GM18867 (cell line): ENCODE measurements around the gene CLPSL2.
"Not testable (repeated sequence)": the region's sequence is repeated elsewhere in the genome, so short reads cannot be mapped to it uniquely, and the experiment has no call there.

Experiments used
- ATAC-seq: cut with Tn5 transposase; IDR thresholded peaks from one replicate; pipeline ENCODE4 v1.9.1; 2021; ENCODE audit warnings: mild to moderate bottlenecking, moderate library complexity; ENCODE audit not compliant: unreplicated experiment

CLPSL2 gene, protein sequence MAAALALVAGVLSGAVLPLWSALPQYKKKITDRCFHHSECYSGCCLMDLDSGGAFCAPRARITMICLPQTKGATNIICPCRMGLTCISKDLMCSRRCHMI

DNA sequence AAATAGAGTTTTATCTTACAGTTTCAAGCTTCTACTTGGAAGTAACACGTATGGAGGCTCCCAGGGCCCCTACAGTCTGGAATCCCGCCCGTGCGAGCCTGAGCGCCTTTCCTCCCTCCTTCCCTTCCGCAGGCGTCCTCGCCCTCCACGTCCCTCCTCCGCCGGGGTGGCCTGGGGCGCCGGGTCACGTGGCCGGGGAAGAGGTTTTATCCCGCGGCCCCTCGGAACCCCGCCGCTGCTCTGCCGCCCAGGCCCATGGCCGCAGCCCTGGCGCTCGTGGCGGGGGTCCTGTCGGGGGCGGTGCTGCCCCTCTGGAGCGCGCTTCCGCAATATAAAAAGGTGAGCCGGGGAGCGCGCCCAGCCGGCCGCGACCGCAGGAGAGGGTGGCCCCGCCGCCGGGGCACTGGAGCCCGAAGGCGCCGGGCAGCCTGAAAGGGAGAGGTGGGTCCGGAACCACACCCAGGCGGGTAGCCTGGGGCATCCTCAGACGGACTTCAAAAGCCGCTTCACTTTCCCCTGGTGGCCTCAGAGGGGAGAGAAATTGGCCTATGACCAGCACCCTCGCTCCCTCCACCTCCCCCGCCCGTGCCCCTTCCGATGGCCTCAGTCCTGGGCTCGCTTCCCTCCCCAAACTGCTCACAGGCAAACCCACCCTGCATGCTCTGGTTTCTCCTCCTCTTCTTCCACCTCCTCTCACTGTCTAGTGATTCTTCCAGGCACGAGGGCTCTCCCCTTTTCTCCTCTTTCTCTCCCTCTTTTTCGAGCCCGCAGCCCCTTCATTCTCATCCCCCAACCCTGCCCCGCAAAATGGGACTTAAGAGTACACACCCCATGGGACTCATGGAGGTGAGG, at the start of gene CLPSL2:
TSS of gene CLPSL2 (plus strand) at position 235 of the 852 bp plus-strand sequence. CDS start at position 256, 21 bp downstream.
- ATAC-seq = no peak

DNA sequence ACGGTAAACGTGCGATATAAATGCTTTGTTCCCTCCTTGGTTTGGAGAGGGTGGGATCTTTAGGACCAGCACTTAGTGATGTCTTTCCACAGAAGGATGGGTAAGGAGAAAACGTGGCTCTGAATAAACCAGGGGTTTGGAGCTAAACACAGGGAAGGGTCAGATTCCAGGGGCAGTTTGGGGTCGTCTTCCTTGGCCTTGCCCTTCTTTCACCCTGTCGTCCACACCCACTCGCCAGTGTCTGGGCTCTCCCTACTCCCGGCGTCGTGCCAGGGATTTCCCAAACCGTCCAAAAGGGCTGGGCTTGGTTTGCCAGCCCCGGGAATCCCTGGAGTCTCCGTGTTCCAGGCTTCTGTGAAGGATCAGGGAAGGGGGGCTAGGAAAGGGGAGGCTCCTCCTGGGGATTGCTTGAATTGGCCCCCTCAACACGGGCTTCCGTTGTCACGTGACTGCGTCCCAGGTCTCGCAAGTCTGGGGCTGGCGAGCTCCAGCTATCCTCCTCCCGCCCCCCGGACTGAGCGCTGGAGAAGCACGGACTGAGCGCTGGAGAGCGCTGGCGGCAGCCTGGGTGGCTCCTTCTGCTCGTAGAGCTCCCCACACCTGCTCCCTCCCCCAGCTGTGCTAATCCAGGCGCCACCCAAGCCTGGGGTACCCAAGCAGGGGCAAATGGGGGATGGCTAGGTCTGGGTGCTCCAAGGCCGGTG, 49.0 kb upstream of the CLPSL2 start:
- ATAC-seq = peak; percentile 12

- peak; percentile 43 for ATAC-seq
Measured at GRCh38 chr6:35727935-35728682, 48.3 kb upstream of the CLPSL2 start.

DNA sequence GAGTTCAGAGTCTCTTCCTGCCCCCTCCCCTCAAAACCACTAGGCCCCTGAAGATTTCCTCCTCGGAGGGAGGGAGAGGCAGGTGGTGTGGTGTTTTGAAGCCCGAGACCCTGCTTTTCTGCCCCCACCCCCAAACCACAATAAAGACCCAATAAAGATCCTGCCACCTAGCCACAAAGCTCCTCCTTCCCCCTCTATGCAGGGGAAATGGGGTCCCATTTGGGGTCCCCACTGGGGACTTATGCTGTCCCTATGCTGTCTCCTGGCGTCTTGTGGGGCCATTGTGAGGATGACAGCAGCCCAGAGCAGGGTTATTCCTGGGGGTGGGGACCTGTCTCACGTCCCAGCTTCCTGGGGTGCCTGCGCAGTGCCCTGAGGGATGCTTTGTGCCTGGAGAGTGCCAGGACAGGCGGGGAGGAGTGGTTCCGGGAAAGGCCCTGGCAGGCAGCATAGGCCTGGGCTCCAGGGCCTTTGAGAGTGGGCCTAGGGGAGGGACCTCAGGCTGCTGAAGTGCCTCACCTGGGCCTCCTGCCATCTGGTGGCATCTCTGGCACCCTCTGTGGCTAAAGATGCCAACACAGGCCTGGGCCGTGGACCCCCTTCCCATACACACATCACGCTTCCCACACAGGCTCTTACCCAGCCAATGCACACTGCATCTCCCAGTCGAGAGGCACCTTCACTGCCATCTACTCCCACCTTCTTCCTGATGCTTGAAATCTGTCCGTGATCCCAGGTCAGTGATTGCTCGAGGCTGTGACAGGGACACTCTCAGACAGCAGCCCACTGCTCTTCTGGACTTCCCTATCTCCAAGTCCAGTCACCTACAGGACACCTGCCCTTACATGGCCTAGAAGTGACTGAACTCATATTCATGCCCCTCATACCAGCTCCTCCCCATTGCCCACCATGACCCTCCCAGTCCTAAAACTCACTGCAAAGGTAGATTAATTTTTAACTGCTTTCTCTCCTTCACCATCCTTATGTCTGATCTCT, 47.4 kb upstream of the CLPSL2 start:
- ATAC-seq = no peak

DNA sequence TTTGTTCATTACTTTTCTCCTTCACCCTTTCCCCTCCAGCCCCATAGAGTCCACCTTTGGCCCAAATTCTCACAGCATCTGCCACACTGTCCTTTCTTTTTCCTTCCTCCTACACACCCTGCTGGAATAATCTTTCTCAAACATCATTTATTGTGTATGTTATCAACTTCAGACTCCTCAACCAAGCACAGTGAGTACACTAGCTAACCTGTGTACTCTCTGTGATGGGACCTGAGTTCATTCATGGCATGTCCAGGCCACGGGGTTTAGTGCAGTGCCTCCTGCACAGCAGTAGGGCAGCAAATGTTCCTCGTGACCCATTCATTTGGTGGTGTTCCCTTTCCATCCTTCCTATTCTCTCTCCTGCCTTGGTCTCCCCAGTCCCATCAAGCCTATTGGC, 46.7 kb upstream of the CLPSL2 start:
- ATAC-seq = no peak

- no peak for ATAC-seq
Measured at GRCh38 chr6:35730745-35731413, 45.5 kb upstream of the CLPSL2 start.

- ATAC-seq = peak; percentile 52
Measured at GRCh38 chr6:35731414-35731735, 45.0 kb upstream of the CLPSL2 start.

DNA sequence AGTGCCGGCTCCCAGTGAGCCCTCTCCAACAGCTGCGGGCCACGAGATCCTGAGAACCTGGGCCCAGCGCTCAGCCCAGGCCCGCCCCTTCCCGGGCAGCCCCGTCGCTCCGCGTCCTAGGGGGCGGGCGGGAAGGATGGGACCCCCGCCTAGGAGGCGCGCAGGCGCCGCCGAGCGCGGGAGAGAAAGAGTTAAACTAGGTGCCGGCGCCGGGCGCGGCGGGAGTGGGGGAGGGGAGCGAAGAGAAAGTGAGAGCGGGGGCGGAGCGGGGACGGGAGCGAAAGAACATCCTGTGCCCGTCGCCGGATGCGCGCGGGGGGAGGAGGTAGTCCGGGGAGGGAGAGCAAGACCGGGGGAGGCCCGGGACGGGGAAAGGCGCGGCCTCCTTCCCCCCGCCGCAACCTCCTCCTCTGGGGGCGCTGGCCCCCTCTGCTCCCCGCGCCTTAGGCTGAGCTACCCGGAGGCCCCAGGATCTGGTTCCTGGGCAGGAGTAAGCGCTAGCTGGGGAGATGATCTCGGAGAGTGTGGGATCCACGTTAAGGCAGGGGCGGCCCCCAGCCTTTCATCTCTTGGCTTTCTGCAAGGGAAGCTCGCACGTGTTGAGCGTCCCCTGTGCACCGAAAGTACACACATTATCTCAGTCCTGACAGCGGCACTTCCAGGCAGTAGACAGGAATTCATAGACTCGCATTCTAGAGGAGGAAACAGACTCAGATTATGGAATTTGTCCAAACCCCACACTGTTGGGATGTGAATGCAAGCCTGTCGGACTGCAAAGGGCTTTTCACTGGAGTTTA, 44.5 kb upstream of the CLPSL2 start:
- ATAC-seq = peak; percentile 53

DNA sequence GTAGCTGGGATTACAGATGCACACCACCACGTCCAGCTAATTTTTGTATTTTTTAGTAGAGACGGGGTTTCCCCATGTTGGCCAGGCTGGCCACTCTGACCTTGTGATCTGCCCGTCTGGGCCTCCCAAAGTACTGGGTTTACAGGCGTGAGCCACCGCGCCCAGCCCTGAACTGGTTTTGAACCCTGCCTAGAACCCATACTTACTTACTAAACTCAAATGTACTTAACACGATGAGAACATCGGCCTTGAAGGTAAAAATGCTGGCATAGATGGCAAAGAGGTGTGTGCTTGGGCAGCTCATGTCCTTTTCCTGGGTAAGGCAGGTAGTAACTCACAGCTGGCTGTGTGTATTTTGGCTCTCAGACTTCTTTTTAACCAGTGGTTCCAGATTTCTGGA, 42.8 kb upstream of the CLPSL2 start:
- ATAC-seq = no peak

GRCh38 chr6:35734319-35734718, 42.1 kb upstream of the CLPSL2 start:
- ATAC-seq = not testable (repeated sequence)

DNA sequence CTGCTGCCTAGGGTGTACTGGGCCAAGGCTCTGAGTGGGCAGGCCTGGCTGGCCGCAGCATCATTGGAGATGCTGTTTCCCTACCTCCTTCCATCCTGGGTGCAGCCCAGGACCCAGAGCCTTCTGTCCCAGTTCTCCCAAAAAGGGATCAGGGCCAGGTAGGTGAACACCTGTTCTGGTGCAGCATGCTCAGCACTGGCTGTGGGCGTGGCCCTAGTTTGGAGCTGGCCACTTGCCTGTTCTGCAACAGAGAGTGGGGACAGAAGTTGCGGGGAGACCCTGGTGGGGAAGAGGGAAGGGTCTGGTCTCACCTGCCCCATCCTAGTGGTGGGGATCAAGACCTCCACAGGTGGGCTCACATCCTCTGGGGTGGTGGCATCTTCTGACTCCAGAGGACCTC, 40.9 kb upstream of the CLPSL2 start:
- ATAC-seq = no peak

- ATAC-seq = peak; percentile 28
Measured at GRCh38 chr6:35736253-35736894, 40.0 kb upstream of the CLPSL2 start.

DNA sequence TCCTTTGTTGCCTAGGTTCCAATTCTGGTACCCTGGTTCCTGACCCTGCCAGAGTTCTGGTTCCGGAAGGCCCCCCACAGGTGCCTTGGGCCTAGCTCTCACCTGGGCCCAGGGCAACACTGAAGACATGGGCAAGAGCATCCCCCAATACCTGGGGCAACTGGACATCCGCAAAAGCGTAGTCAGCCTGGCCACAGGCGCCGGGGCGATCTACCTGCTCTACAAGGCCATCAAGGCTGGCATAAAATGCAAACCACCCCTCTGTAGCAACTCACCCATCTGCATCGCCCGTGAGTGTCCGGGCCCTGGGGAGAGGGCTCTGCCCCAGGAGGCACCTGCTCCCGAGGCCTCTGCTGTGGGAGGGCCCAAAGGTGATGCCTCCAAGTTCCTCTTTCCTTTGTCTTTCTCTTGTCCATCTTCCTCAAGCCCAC, 39.4 kb upstream of the CLPSL2 start, which contains the start of gene ARMC12:
TSS of gene ARMC12 (plus strand) at position 51 of the 431 bp plus-strand sequence. CDS start at position 128, 77 bp downstream.
- ATAC-seq = no peak

DNA sequence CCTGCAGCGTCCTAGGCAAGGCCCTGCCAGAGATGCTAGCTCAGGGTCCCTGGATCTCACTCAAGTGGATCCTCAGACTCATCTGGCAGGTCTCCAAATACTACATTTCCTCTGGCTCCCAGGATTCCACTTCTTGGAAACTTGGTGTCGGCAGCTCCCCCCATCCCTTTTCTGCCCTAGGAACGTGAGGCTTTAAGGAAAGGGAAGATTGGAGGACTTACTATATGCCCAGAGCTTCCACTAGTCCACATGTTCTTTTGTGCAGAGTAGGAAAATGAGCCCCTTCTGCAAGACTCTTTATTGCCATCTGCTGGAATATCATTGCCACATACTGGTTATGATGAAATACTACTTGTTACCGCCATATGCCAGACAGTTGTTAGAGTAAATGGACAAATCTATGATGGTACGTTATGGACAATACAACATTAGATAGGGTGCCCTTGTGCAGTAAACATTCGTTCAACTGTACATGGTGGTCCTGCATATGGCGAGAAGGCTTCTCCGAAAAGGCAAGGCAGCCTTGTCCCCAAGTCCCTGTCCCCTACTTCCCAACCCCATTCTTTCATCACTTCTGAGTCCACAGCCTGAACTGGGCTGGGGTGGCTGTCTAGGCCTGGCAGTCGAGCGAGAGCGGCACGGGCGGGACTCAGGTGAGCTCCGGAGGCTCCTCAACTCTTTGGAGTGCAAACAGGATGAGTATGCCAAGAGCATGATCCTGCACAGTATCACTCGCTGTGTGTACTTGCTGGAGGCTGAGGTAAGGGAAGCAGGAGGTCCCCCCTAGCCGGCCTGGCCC, 38.8 kb upstream of the CLPSL2 start:
- ATAC-seq = no peak

- no peak for ATAC-seq
Measured at GRCh38 chr6:35739645-35740524, 36.5 kb upstream of the CLPSL2 start.

DNA sequence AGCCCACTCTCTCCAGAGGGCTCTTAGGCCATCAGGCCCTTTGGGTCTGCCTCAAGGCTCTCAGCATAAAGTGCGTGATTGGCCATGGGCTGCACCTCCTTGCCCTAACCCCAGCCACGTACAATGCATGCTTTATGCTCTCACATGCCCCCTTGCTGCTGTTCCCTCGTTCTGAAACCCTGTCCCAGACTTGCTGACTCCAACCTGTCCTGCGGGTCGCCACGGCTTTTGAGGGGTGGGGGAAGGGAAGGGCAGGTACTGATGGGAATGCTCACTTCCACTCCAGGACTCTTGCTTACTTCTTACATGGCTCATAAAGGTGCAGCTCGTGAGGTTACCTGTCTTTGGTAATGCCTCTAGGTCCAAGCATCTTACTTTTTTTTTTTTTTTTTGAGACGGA, 33.6 kb upstream of the CLPSL2 start:
- ATAC-seq = no peak
